SK-N-SH (cell line): ENCODE data around the gene OS9. TPM values are rescaled to one million over a fixed set of nuclear protein-coding genes. Genes with fewer than 3 reads are reported as not detected.

Source experiments
- CTCF ChIA-PET: fragments of 300-600, 350-600 bp; formaldehyde crosslinking; extraction: SDS; loops from one replicate; lab custom pipeline; 2021; lab: Yijun Ruan, JAX
- POLR2A ChIA-PET: fragments of 350-600 bp; sonication (Branson Sonifier 250); formaldehyde crosslinking; extraction: SDS; loops from one replicate; lab custom pipeline; 2020; ENCODE audit warnings: antibody characterized with exemption, inconsistent platforms; lab: Yijun Ruan, JAX
- DNase-seq: peaks from one replicate; pipeline ENCODE4 v3.0.0; 2012
- H2AFZ ChIP-seq: fragments of 200-600 bp; sonication (generic); 2 replicates; pipeline ENCODE4 v1.8.1; 2016; ENCODE audit warnings: antibody characterized with exemption, mild to moderate bottlenecking, low read depth
- H3F3A ChIP-seq: fragments of 200-600 bp; sonication (generic); replicated peaks from 2 replicates; pipeline ENCODE3; 2016; ENCODE audit warnings: antibody characterized with exemption, mild to moderate bottlenecking; ENCODE audit not compliant: insufficient read depth
- H3K27ac ChIP-seq, 2 experiments: fragments of 200-500 bp in 1 of 2; fragments of 200-600 bp in 1 of 2; sonication (Bioruptor generic) in 1 of 2; sonication (generic), shearing (Covaris generic) in 1 of 2; 2 replicates each; pipeline versions ENCODE4 v1.5.1 to v1.6.1; 2014 to 2016; ENCODE audit warnings: low read depth in 2 of 2, inconsistent platforms in 1 of 2, low read length in 1 of 2, mild to moderate bottlenecking in 1 of 2, mixed read lengths in 1 of 2
- H3K27me3 ChIP-seq: fragments of 200-600 bp; sonication (generic), shearing (Covaris generic); 2 replicates; pipeline ENCODE4 v1.6.1; 2016; ENCODE audit warnings: mixed run types; ENCODE audit not compliant: insufficient read depth
- H3K36me3 ChIP-seq, 2 experiments: fragments of 200-500 bp in 1 of 2; fragments of 200-600 bp in 1 of 2; sonication (Bioruptor generic) in 1 of 2; sonication (generic) in 1 of 2; replicated peaks in 1 of 2; 2 replicates each; pipeline versions ENCODE3 to v1.5.1; 2014 to 2016; ENCODE audit warnings: low read length in 1 of 2, mild to moderate bottlenecking in 1 of 2; ENCODE audit not compliant: insufficient read depth in 2 of 2, control insufficient read depth in 1 of 2
- H3K4me1 ChIP-seq, 2 experiments: fragments of 200-500 bp in 1 of 2; fragments of 200-600 bp in 1 of 2; sonication (Bioruptor generic) in 1 of 2; sonication (generic), shearing (Covaris generic) in 1 of 2; 2 replicates each; pipeline versions ENCODE4 v1.5.1 to v1.6.1; 2014 to 2016; ENCODE audit warnings: low read depth in 1 of 2, low read length in 1 of 2, mixed run types in 1 of 2; ENCODE audit not compliant: insufficient read depth in 2 of 2, control insufficient read depth in 1 of 2
- H3K4me2 ChIP-seq: fragments of 200-600 bp; sonication (generic), shearing (Covaris generic); 2 replicates; pipeline ENCODE4 v1.6.1; 2017; ENCODE audit warnings: mixed run types
- H3K4me3 ChIP-seq, 2 experiments: fragments of 200-500 bp in 1 of 2; fragments of 200-600 bp in 1 of 2; sonication (Bioruptor generic) in 1 of 2; sonication (generic), shearing (Covaris generic) in 1 of 2; 2 replicates each; pipeline versions ENCODE4 v1.5.1 to v1.8.1; 2014 to 2016; ENCODE audit warnings: low read depth in 2 of 2, inconsistent platforms in 1 of 2, low read length in 1 of 2, mild to moderate bottlenecking in 1 of 2, mixed read lengths in 1 of 2, moderate library complexity in 1 of 2
- H3K79me2 ChIP-seq: fragments of 200-600 bp; sonication (generic); 2 replicates; pipeline ENCODE4 v1.8.1; 2017; ENCODE audit warnings: mild to moderate bottlenecking; ENCODE audit not compliant: insufficient read depth
- H3K9ac ChIP-seq: fragments of 200-600 bp; sonication (generic); 2 replicates; pipeline ENCODE4 v1.6.1; 2017; ENCODE audit warnings: mixed run types
- H3K9me2 ChIP-seq: fragments of 200-600 bp; sonication (generic); 2 replicates; pipeline ENCODE4 v1.6.1; 2017; ENCODE audit warnings: mixed run types
- H3K9me3 ChIP-seq: fragments of 200-600 bp; sonication (generic); 2 replicates; pipeline ENCODE4 v1.6.1; 2017; ENCODE audit warnings: mixed run types, mild to moderate bottlenecking, moderate library complexity
- H4K20me1 ChIP-seq: fragments of 200-600 bp; sonication (generic); 2 replicates; pipeline ENCODE4 v1.6.1; 2017; ENCODE audit warnings: mild to moderate bottlenecking, mixed run types; ENCODE audit not compliant: insufficient read depth
- CHD2 ChIP-seq: fragments of 150-350 bp; IDR thresholded peaks from 2 replicates; pipeline ENCODE4 v1.6.1; 2018; ENCODE audit warnings: low read length; ENCODE audit not compliant: partially characterized antibody
- EZH2phosphoT487 ChIP-seq: fragments of 200-600 bp; sonication (generic); IDR thresholded peaks from 2 replicates; pipeline ENCODE4 v1.6.1; 2017; ENCODE audit warnings: low read depth, mixed run types, mild to moderate bottlenecking, antibody characterized with exemption, moderate library complexity, borderline replicate concordance
- FOXJ3 ChIP-seq: sonication (generic); formaldehyde crosslinking; IDR thresholded peaks from 2 replicates; pipeline ENCODE4 v1.5.1; 2020; ENCODE audit warnings: mild to moderate bottlenecking, missing genetic modification reagents
- GABPA ChIP-seq: IDR thresholded peaks from 2 replicates; pipeline ENCODE4 v1.4.0; 2012; ENCODE audit warnings: low read depth, mild to moderate bottlenecking
- GATA2 ChIP-seq: sonication (generic); formaldehyde crosslinking; IDR thresholded peaks from 2 replicates; pipeline ENCODE4 v1.5.0; 2020; ENCODE audit warnings: mild to moderate bottlenecking, missing genetic modification reagents
- MAX ChIP-seq: IDR thresholded peaks from 2 replicates; pipeline ENCODE4 v1.4.0; 2012; ENCODE audit warnings: low read depth
- MEF2A ChIP-seq: IDR thresholded peaks from 2 replicates; pipeline ENCODE4 v1.4.0; 2012; ENCODE audit warnings: low read depth, borderline replicate concordance
- MXI1 ChIP-seq: IDR thresholded peaks from 2 replicates; pipeline ENCODE4 v1.6.1; 2012; ENCODE audit warnings: mild to moderate bottlenecking, low read depth, low read length, improper control_type of control experiment
- NFIC ChIP-seq: IDR thresholded peaks from 2 replicates; pipeline ENCODE4 v1.4.0; 2012; ENCODE audit warnings: borderline replicate concordance
- RCOR1 ChIP-seq: fragments of 150-350 bp; IDR thresholded peaks from 2 replicates; pipeline ENCODE4 v1.6.1; 2017; ENCODE audit warnings: antibody characterized with exemption, low read length
- REST ChIP-seq: IDR thresholded peaks from 2 replicates; pipeline ENCODE4 v1.6.1; 2012; ENCODE audit warnings: mild to moderate bottlenecking, low read depth, low read length, moderate library complexity
- SMC3 ChIP-seq: IDR thresholded peaks from 2 replicates; pipeline ENCODE4 v1.6.1; 2012; ENCODE audit warnings: low read depth, low read length, improper control_type of control experiment
- TAF1 ChIP-seq: IDR thresholded peaks from 2 replicates; pipeline ENCODE4 v1.6.1; 2012; ENCODE audit warnings: low read depth, mild to moderate bottlenecking, low read length, moderate library complexity, borderline replicate concordance
- TCF12 ChIP-seq: IDR thresholded peaks from 2 replicates; pipeline ENCODE4 v1.4.0; 2012
- YY1 ChIP-seq: IDR thresholded peaks from 2 replicates; pipeline ENCODE4 v1.4.0; 2012; ENCODE audit warnings: low read depth, mild to moderate bottlenecking
- WGBS: methylation state at CpG from one replicate; pipeline ENCODE4 v1.1.6; 2017; ENCODE audit warnings: low lambda C conversion rate; 5-methylcytosine and 5-hydroxymethylcytosine counted together
- polyA plus RNA-seq, 3 experiments: library from polyadenylated mRNA; depleted of rRNA; stranded (reverse); fragments of >200 nt; gene quantifications; 2 replicates each; pipeline ENCODE4 v1.2.3, GENCODE V29; 2012
- TF ChIP-seq, protein P1 (sequence below): IDR thresholded peaks from 2 replicates; pipeline ENCODE4; 2012
- TF ChIP-seq, protein P2 (sequence below): fragments of 150-350 bp; IDR thresholded peaks from 2 replicates; pipeline ENCODE4 v1.6.1; 2016; ENCODE audit warnings: mild to moderate bottlenecking, low read depth, low read length
- TF ChIP-seq, protein P3 (sequence below): fragments of 150-350 bp; IDR thresholded peaks from 2 replicates; pipeline ENCODE4 v1.6.1; 2017; ENCODE audit warnings: antibody characterized with exemption, low read length, low read depth, borderline replicate concordance

Gene OS9
- polyA plus RNA-seq, 1 of the 3 experiments (the other 2 are of a cell fraction), result 280 TPM

DNA sequence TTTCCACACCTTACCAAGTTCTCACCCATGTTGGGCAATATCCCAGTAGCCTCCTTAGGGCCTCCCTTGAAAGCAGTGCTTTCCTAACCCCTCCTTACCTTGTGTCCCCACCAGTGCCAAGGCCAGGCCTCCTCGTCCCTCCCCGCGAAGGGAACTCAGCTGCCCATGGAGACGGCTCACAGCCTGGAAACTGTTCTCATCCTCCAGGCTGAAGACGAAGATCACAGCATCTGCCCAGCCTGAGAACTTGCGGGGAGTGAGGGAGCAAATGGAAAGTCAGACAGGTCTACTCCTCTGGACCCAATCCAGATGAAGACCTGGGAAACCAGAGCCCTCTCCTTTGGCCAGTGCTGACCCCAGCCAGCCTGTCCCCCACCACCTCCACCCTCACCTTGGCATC, 40.0 kb downstream of the OS9 start:
- H3K79me2 ChIP-seq, result no peaks in the 10 kb centered on the region
- no peaks in the 10 kb centered on the region for H3K9me3 ChIP-seq
- WGBS, result 80% methylated on average over 6 of the region's 6 CpGs
- peaks cover 18% of the 10 kb centered on the region for H3F3A ChIP-seq
- no peak overlapping the region for H3K27ac ChIP-seq
- no peak overlapping the region for H3K4me2 ChIP-seq
- H3K9ac ChIP-seq, result no peak overlapping the region
- CTCF ChIA-PET, result interaction anchor here (5.7 to 7.1 kb wide), 2 partner anchors 10 to 152 kb away, joined by 59 to 133 read pairs; no protein-coding TSS in a partner anchor
- no peak overlapping the region for H2AFZ ChIP-seq
- H3K9me2 ChIP-seq, result no peaks in the 10 kb centered on the region
- peaks cover 0 to 14% of the 10 kb centered on the region in 2 experiments for H3K36me3 ChIP-seq
- DNase-seq, result no peak
- POLR2A ChIA-PET, result no interaction called here
- TF ChIP-seq TCF12, result no peak
- no peak for TF ChIP-seq EZH2phosphoT487
- TF ChIP-seq, protein P1, sequence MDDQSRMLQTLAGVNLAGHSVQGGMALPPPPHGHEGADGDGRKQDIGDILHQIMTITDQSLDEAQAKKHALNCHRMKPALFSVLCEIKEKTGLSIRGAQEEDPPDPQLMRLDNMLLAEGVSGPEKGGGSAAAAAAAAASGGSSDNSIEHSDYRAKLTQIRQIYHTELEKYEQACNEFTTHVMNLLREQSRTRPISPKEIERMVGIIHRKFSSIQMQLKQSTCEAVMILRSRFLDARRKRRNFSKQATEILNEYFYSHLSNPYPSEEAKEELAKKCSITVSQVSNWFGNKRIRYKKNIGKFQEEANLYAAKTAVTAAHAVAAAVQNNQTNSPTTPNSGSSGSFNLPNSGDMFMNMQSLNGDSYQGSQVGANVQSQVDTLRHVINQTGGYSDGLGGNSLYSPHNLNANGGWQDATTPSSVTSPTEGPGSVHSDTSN, result no peak
- TF ChIP-seq GATA2, result no peak
- TF ChIP-seq MAX, result no peak
- TF ChIP-seq, protein P2, sequence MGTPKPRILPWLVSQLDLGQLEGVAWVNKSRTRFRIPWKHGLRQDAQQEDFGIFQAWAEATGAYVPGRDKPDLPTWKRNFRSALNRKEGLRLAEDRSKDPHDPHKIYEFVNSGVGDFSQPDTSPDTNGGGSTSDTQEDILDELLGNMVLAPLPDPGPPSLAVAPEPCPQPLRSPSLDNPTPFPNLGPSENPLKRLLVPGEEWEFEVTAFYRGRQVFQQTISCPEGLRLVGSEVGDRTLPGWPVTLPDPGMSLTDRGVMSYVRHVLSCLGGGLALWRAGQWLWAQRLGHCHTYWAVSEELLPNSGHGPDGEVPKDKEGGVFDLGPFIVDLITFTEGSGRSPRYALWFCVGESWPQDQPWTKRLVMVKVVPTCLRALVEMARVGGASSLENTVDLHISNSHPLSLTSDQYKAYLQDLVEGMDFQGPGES, result no peak
- H3K4me3 ChIP-seq, result no peak overlapping the region
- H3K4me1 ChIP-seq, result peaks cover 0 to 22% of the 10 kb centered on the region in 2 experiments; a peak in 2 of 4 replicates
- H4K20me1 ChIP-seq, result no peaks in the 10 kb centered on the region
- H3K27me3 ChIP-seq, result no peaks in the 10 kb centered on the region

- Histone ChIP-seq H3K9me2 (no peaks in the 10 kb centered on the region), H3F3A (peaks cover 18% of the 10 kb centered on the region), H3K9ac (no peak overlapping the region), H3K4me1 (peaks cover 0 to 29% of the 10 kb centered on the region in 2 experiments; a peak in 2 of 4 replicates), H3K36me3 (peaks cover 0 to 14% of the 10 kb centered on the region in 2 experiments), H2AFZ (no peak overlapping the region), H3K4me3 (no peak overlapping the region), H3K27me3 (no peaks in the 10 kb centered on the region), H3K4me2 (no peak overlapping the region), H4K20me1 (no peaks in the 10 kb centered on the region), H3K27ac (no peak overlapping the region), H3K9me3 (no peaks in the 10 kb centered on the region), H3K79me2 (no peaks in the 10 kb centered on the region)
- no peak for DNase-seq
- CTCF ChIA-PET, result interaction anchor here (1.0 to 7.1 kb wide), 9 partner anchors 11 to 276 kb away, joined by 3 to 133 read pairs (median 9); partner anchors contain the start of genes B4GALNT1, GLI1 and OS9
- POLR2A ChIA-PET, result interaction anchor here (2.6 to 2.9 kb wide), 2 partner anchors 9 to 10 kb away, joined by 17 to 21 read pairs; partner anchors contain the start of gene TSPAN31
- WGBS, result 89% methylated on average over 4 of the region's 4 CpGs
- TF ChIP-seq MXI1, result no peak
- no peak for TF ChIP-seq NFIC
- no peak for TF ChIP-seq RCOR1
- no peak for TF ChIP-seq MEF2A
- no peak for TF ChIP-seq YY1
- no peak for TF ChIP-seq SMC3
- TF ChIP-seq, protein P1, result no peak
- no peak for TF ChIP-seq CHD2
- no peak for TF ChIP-seq FOXJ3
- TF ChIP-seq, protein P3, sequence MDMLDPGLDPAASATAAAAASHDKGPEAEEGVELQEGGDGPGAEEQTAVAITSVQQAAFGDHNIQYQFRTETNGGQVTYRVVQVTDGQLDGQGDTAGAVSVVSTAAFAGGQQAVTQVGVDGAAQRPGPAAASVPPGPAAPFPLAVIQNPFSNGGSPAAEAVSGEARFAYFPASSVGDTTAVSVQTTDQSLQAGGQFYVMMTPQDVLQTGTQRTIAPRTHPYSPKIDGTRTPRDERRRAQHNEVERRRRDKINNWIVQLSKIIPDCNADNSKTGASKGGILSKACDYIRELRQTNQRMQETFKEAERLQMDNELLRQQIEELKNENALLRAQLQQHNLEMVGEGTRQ, result no peak
- TF ChIP-seq GABPA, result no peak
- no peak for TF ChIP-seq TAF1
- no peak for TF ChIP-seq GATA2
- TF ChIP-seq EZH2phosphoT487, result no peak
- TF ChIP-seq REST, result no peak
Observed at GRCh38 chr12:57734591-57734990, 40.7 kb downstream of the OS9 start.
